Measurements from ENCODE around the gene SLC6A8.

- TF ChIP-seq CTCF (IDR thresholded peaks at IDR 0.05; ENCODE audit: low read depth, low read length) (no peak), EZH2phosphoT487 (IDR thresholded peaks at IDR 0.05; ENCODE audit: low read depth) (no peak)
Measured at GRCh38 chrX:153653556-153653955, 34.2 kb upstream of the SLC6A8 start.

Data from OCI-LY3 (cell line).